Measurements from ENCODE around the gene JADE3.

The JADE3 gene

DNA sequence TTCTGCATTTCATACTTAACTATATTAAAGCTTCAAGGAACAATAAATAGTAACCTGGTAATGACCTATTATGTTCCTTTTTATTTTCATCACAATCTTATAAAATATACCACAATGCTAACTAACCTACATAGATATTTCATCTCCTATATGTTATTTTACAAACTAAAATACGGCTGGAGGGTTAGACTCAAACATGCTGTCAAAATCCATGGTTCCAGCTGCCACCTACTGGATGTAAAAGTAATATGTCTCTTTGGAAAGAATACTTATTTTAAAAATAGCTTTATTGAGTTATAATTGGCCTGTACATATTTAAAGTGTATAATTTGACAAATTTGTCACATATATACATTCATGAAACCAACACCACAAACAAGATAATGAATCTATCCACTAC lies 181.0 kb downstream of the JADE3 start:
- H3K4me1 ChIP-seq (ENCODE audit: control insufficient read depth in 5 of 5, insufficient read depth in 5 of 5, low read length in 5 of 5): no peaks in the 10 kb centered on the region
- no peak overlapping the region for H3K27ac ChIP-seq (ENCODE audit: low read depth, low read length)
- H3K4me3 ChIP-seq (ENCODE audit: low read depth in 1 of 5, low read length in 5 of 5): no peak overlapping the region
- peaks cover 0 to 6% (median 0%) of the 10 kb centered on the region in 5 donors for H3K27me3 ChIP-seq (ENCODE audit: control insufficient read depth in 5 of 5, insufficient read depth in 4 of 5, low read length in 5 of 5)
- no peak overlapping the region for H3K9ac ChIP-seq (ENCODE audit: low read length in 5 of 5)
- H3K9me3 ChIP-seq (ENCODE audit: control insufficient read depth in 5 of 5, low read length in 5 of 5): peaks cover 0 to 4% (median 0%) of the 10 kb centered on the region in 5 donors
- H3K36me3 ChIP-seq (ENCODE audit: control insufficient read depth in 5 of 5, insufficient read depth in 5 of 5, low read length in 5 of 5): no peaks in the 10 kb centered on the region

DNA sequence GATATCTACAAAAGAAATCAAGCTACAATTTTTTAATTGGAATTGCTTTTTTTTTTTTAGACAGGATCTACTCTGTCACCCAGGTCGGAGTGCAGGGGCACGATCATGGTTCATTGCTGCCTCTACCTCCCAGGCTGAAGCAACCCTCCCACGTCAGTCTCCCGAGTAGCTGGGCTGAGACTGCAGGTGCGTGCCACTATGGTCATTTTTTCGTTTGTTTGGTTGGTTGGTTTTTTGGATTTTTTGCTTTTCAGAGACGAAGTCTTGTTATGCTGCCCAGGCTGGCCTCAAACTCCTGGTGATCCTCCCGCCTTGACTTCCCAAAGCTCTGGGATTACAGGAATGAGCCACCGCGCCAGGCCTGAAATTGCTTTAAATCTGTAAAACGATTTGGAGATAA lies 181.6 kb downstream of the JADE3 start:
- Histone ChIP-seq H3K4me1 (ENCODE audit: control insufficient read depth in 5 of 5, insufficient read depth in 5 of 5, low read length in 5 of 5) (no peaks in the 10 kb centered on the region), H3K9ac (ENCODE audit: low read length in 5 of 5) (no peak overlapping the region), H3K27ac (ENCODE audit: low read depth, low read length) (no peak overlapping the region), H3K4me3 (ENCODE audit: low read depth in 1 of 5, low read length in 5 of 5) (no peak overlapping the region), H3K27me3 (ENCODE audit: control insufficient read depth in 5 of 5, insufficient read depth in 4 of 5, low read length in 5 of 5) (peaks cover 0 to 6% (median 0%) of the 10 kb centered on the region in 5 donors), H3K9me3 (ENCODE audit: control insufficient read depth in 5 of 5, low read length in 5 of 5) (peaks cover 0 to 4% (median 3%) of the 10 kb centered on the region in 5 donors), H3K36me3 (ENCODE audit: control insufficient read depth in 5 of 5, insufficient read depth in 5 of 5, low read length in 5 of 5) (no peaks in the 10 kb centered on the region)

DNA sequence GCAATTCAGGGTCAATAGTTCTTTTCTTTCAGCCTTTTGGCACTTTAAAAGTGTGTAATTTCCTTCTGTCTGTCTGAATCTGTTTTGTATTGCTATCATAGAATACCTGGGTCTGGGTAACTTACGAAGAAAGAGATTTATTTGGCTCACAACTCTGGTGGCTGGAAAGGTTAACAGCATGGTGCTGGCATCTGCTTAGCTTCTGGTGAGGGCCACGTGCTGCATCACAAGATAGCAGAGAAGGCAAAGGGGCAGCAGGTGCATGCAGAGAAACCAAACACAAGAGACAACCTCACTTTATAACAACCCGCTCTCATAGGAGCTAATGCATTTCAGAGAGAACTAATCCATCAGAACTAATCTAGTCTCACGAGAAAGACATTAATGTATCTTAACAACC lies 184.8 kb downstream of the JADE3 start:
- peaks cover 0 to 15% (median 8%) of the 10 kb centered on the region in 5 donors for H3K27me3 ChIP-seq (ENCODE audit: control insufficient read depth in 5 of 5, insufficient read depth in 4 of 5, low read length in 5 of 5)
- H3K36me3 ChIP-seq (ENCODE audit: control insufficient read depth in 5 of 5, insufficient read depth in 5 of 5, low read length in 5 of 5): no peaks in the 10 kb centered on the region
- peaks cover 0 to 5% (median 4%) of the 10 kb centered on the region in 5 donors for H3K9me3 ChIP-seq (ENCODE audit: control insufficient read depth in 5 of 5, low read length in 5 of 5)
- no peak overlapping the region for H3K9ac ChIP-seq (ENCODE audit: low read length in 5 of 5)
- H3K4me3 ChIP-seq (ENCODE audit: low read depth in 1 of 5, low read length in 5 of 5): no peak overlapping the region
- no peaks in the 10 kb centered on the region for H3K4me1 ChIP-seq (ENCODE audit: control insufficient read depth in 5 of 5, insufficient read depth in 5 of 5, low read length in 5 of 5)
- no peak overlapping the region for H3K27ac ChIP-seq (ENCODE audit: low read depth, low read length)

- H3K27me3 ChIP-seq (ENCODE audit: control insufficient read depth in 5 of 5, insufficient read depth in 4 of 5, low read length in 5 of 5): peaks cover 3 to 15% (median 10%) of the 10 kb centered on the region in 5 donors
- H3K27ac ChIP-seq (ENCODE audit: low read depth, low read length): no peak overlapping the region
- no peak overlapping the region for H3K9ac ChIP-seq (ENCODE audit: low read length in 5 of 5)
- no peak overlapping the region for H3K4me3 ChIP-seq (ENCODE audit: low read depth in 1 of 5, low read length in 5 of 5)
- H3K9me3 ChIP-seq (ENCODE audit: control insufficient read depth in 5 of 5, low read length in 5 of 5): peaks cover 0 to 5% (median 4%) of the 10 kb centered on the region in 5 donors
- H3K4me1 ChIP-seq (ENCODE audit: control insufficient read depth in 5 of 5, insufficient read depth in 5 of 5, low read length in 5 of 5): no peaks in the 10 kb centered on the region
- H3K36me3 ChIP-seq (ENCODE audit: control insufficient read depth in 5 of 5, insufficient read depth in 5 of 5, low read length in 5 of 5): no peaks in the 10 kb centered on the region
Observed at GRCh38 chrX:47098338-47099094, 186.3 kb downstream of the JADE3 start.

- Histone ChIP-seq H3K9me3 (ENCODE audit: control insufficient read depth in 5 of 5, low read length in 5 of 5) (peaks cover 0 to 5% (median 2%) of the 10 kb centered on the region in 5 donors), H3K27me3 (ENCODE audit: control insufficient read depth in 5 of 5, insufficient read depth in 4 of 5, low read length in 5 of 5) (peaks cover 5 to 15% (median 10%) of the 10 kb centered on the region in 5 donors), H3K27ac (ENCODE audit: low read depth, low read length) (no peak overlapping the region), H3K9ac (ENCODE audit: low read length in 5 of 5) (no peak overlapping the region), H3K4me1 (ENCODE audit: control insufficient read depth in 5 of 5, insufficient read depth in 5 of 5, low read length in 5 of 5) (no peaks in the 10 kb centered on the region), H3K4me3 (ENCODE audit: low read depth in 1 of 5, low read length in 5 of 5) (no peak overlapping the region), H3K36me3 (ENCODE audit: control insufficient read depth in 5 of 5, insufficient read depth in 5 of 5, low read length in 5 of 5) (no peaks in the 10 kb centered on the region)
Observed at GRCh38 chrX:47101206-47101605, 189.0 kb downstream of the JADE3 start.
